ENCODE results near the gene FOXE1. TPM values are rescaled to one million over a fixed set of nuclear protein-coding genes. Genes with fewer than 3 reads are reported as not detected.

FOXE1 gene
- total RNA-seq, 1 donor from 2014 or later, result 0.45 TPM

DNA sequence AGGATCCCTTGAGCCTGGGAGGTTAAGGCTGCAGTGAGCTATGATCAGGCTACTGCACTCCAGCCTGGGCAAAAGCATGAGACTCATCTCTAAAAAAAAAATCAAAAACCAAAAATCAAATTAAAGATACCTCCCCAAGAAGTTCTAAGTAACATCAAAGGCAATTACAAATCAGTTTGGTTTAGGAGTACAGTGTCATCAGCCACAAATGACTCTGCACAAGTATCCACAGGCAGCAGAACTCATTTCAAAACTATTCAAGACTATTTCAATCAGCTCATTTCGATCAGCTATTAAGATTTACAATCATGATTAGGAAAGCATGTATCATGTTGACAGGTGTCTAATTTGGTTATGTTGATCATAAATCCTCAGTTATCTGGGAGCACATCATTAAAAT lies 50.2 kb downstream of the FOXE1 start:
- Histone ChIP-seq H4K20me1 (ENCODE audit: insufficient read depth, low read length) (peaks cover 21% of the 10 kb centered on the region), H3K27ac (ENCODE audit: low read depth, low read length) (no peak overlapping the region), H3K9ac (ENCODE audit: low read length) (no peak overlapping the region), H3K27me3 (ENCODE audit: insufficient read depth, low read length) (no peaks in the 10 kb centered on the region), H3K79me2 (ENCODE audit: insufficient read depth, low read length) (peaks cover 5% of the 10 kb centered on the region), H3K4me1 (ENCODE audit: insufficient read depth, low read length) (peaks cover 7% of the 10 kb centered on the region), H3K9me3 (ENCODE audit: insufficient read depth, low read depth, low read length) (no peaks in the 10 kb centered on the region), H3K36me3 (ENCODE audit: insufficient read depth, low read length) (no peaks in the 10 kb centered on the region), H3K4me2 (ENCODE audit: low read length) (no peak overlapping the region), H2AFZ (ENCODE audit: low read depth, low read length) (no peak overlapping the region), H3K4me3 (ENCODE audit: insufficient read depth, low read depth, low read length) (no peak overlapping the region)
- DNase-seq (ENCODE audit: low read depth) (no peak), FAIRE-seq (no peak)
- H3K27ac Mint-ChIP-seq (ENCODE audit: unreplicated experiment), result no peak overlapping the region
- peaks cover 5% of the 10 kb centered on the region for H3K4me1 Mint-ChIP-seq (ENCODE audit: low read depth, unreplicated experiment)
- H3K9me3 Mint-ChIP-seq (ENCODE audit: unreplicated experiment), result peaks cover 2% of the 10 kb centered on the region
- peaks cover 2% of the 10 kb centered on the region for H3K36me3 Mint-ChIP-seq (ENCODE audit: low read depth, unreplicated experiment)
- H3K4me3 Mint-ChIP-seq (ENCODE audit: unreplicated experiment), result no peak overlapping the region
- H3K27me3 Mint-ChIP-seq (ENCODE audit: low read depth, unreplicated experiment), result no peaks in the 10 kb centered on the region
- TF ChIP-seq, protein P1, sequence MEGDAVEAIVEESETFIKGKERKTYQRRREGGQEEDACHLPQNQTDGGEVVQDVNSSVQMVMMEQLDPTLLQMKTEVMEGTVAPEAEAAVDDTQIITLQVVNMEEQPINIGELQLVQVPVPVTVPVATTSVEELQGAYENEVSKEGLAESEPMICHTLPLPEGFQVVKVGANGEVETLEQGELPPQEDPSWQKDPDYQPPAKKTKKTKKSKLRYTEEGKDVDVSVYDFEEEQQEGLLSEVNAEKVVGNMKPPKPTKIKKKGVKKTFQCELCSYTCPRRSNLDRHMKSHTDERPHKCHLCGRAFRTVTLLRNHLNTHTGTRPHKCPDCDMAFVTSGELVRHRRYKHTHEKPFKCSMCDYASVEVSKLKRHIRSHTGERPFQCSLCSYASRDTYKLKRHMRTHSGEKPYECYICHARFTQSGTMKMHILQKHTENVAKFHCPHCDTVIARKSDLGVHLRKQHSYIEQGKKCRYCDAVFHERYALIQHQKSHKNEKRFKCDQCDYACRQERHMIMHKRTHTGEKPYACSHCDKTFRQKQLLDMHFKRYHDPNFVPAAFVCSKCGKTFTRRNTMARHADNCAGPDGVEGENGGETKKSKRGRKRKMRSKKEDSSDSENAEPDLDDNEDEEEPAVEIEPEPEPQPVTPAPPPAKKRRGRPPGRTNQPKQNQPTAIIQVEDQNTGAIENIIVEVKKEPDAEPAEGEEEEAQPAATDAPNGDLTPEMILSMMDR (IDR thresholded peaks at IDR 0.05; ENCODE audit: insufficient read depth, low read depth, low read length), result no peak
- no peak for TF ChIP-seq EZH2 (IDR thresholded peaks at IDR 0.05; ENCODE audit: insufficient read depth, low read length)

DNA sequence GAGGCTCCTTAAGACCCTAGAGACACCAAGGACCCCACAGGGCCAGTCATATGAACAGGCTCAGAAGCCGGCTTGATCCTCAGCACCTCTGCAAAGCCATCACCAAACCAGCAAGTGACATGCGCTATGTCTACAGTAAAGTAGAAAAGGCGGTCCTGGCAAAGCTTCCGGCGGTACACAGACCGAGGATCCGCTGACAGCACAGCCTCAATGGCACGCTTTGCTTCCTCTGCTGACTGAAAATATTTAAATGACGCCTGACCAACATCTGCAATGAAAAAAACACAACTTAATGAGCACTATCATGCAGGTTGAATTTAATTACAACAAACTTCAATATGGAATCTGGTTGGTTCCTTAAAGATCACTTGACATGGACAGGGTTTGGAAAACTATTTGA lies 51.7 kb downstream of the FOXE1 start:
- no peak for FAIRE-seq
- no peak overlapping the region for H3K27ac Mint-ChIP-seq (ENCODE audit: unreplicated experiment)

DNA sequence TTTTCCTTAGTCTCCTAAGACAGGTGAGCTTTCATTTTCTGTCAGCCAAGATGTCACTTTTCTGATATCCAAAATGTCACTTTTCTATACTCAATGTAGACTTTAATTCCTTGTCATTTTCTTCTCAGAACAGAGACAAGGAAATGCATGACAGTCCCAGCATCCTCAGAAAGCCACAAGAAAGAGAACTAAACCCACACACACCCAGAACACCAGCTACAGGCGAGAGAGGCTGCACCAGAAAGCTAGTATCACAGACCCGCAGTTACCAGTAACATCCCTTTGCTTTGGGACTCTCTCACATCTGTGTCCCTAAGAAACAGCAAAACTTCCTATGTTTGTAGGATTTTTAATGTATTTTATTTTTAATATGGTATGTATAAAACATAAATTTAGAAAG lies 52.2 kb downstream of the FOXE1 start:
- Mint-ChIP-seq H3K9me3 (ENCODE audit: unreplicated experiment) (peaks cover 2% of the 10 kb centered on the region), H3K4me3 (ENCODE audit: unreplicated experiment) (no peak overlapping the region), H3K27me3 (ENCODE audit: low read depth, unreplicated experiment) (no peaks in the 10 kb centered on the region), H3K36me3 (ENCODE audit: low read depth, unreplicated experiment) (no peaks in the 10 kb centered on the region), H3K27ac (ENCODE audit: unreplicated experiment) (no peak overlapping the region), H3K4me1 (ENCODE audit: low read depth, unreplicated experiment) (peaks cover 5% of the 10 kb centered on the region)
- no peak overlapping the region for H3K27ac ChIP-seq (ENCODE audit: low read depth, low read length)
- H3K9me3 ChIP-seq (ENCODE audit: insufficient read depth, low read depth, low read length), result no peaks in the 10 kb centered on the region
- FAIRE-seq (no peak), DNase-seq (ENCODE audit: low read depth) (no peak)
- H3K4me1 ChIP-seq (ENCODE audit: insufficient read depth, low read length), result peaks cover 5% of the 10 kb centered on the region
- H3K79me2 ChIP-seq (ENCODE audit: insufficient read depth, low read length), result peaks cover 5% of the 10 kb centered on the region
- peaks cover 5% of the 10 kb centered on the region for H3K36me3 ChIP-seq (ENCODE audit: insufficient read depth, low read length)
- no peak overlapping the region for H3K9ac ChIP-seq (ENCODE audit: low read length)
- H4K20me1 ChIP-seq (ENCODE audit: insufficient read depth, low read length), result peaks cover 21% of the 10 kb centered on the region
- no peak for TF ChIP-seq EZH2 (IDR thresholded peaks at IDR 0.05; ENCODE audit: insufficient read depth, low read length)
- H3K4me3 ChIP-seq (ENCODE audit: insufficient read depth, low read depth, low read length), result no peak overlapping the region
- H3K4me2 ChIP-seq (ENCODE audit: low read length), result no peak overlapping the region
- no peak overlapping the region for H2AFZ ChIP-seq (ENCODE audit: low read depth, low read length)
- no peaks in the 10 kb centered on the region for H3K27me3 ChIP-seq (ENCODE audit: insufficient read depth, low read length)

More for the DNA sequence above, 51.7 kb downstream of the FOXE1 start:
- Histone ChIP-seq H3K27me3 (ENCODE audit: insufficient read depth, low read length) (no peaks in the 10 kb centered on the region), H3K36me3 (ENCODE audit: insufficient read depth, low read length) (peaks cover under 1% of the 10 kb centered on the region), H3K9me3 (ENCODE audit: insufficient read depth, low read depth, low read length) (no peaks in the 10 kb centered on the region), H3K27ac (ENCODE audit: low read depth, low read length) (no peak overlapping the region), H3K9ac (ENCODE audit: low read length) (no peak overlapping the region), H3K79me2 (ENCODE audit: insufficient read depth, low read length) (peaks cover 5% of the 10 kb centered on the region), H2AFZ (ENCODE audit: low read depth, low read length) (no peak overlapping the region), H3K4me1 (ENCODE audit: insufficient read depth, low read length) (peaks cover 7% of the 10 kb centered on the region), H3K4me2 (ENCODE audit: low read length) (no peak overlapping the region), H3K4me3 (ENCODE audit: insufficient read depth, low read depth, low read length) (no peak overlapping the region), H4K20me1 (ENCODE audit: insufficient read depth, low read length) (peaks cover 21% of the 10 kb centered on the region)
- Mint-ChIP-seq H3K4me3 (ENCODE audit: unreplicated experiment) (no peak overlapping the region), H3K36me3 (ENCODE audit: low read depth, unreplicated experiment) (no peaks in the 10 kb centered on the region), H3K4me1 (ENCODE audit: low read depth, unreplicated experiment) (peaks cover 5% of the 10 kb centered on the region), H3K27me3 (ENCODE audit: low read depth, unreplicated experiment) (no peaks in the 10 kb centered on the region), H3K9me3 (ENCODE audit: unreplicated experiment) (peaks cover 2% of the 10 kb centered on the region)
- DNase-seq (ENCODE audit: low read depth), result no peak
- TF ChIP-seq, protein P1 (IDR thresholded peaks at IDR 0.05; ENCODE audit: insufficient read depth, low read depth, low read length), result no peak
- no peak for TF ChIP-seq EZH2 (IDR thresholded peaks at IDR 0.05; ENCODE audit: insufficient read depth, low read length)

Other genes starting within 250 kb of the FOXE1 start
- gene TSTD2, start 219.9 kb upstream of the FOXE1 start, total RNA-seq, result 18.4 and 19.4 TPM in 2 replicates
- 42.5 and 43.0 TPM in 2 replicates for gene NCBP1, start 219.4 kb upstream of the FOXE1 start, total RNA-seq
- 7.7 and 9.8 TPM in 2 replicates for gene XPA, start 155.9 kb upstream of the FOXE1 start, total RNA-seq
- gene TRMO, start 69.3 kb downstream of the FOXE1 start, total RNA-seq, result 8.5 and 8.8 TPM in 2 replicates
- not detected in 2 replicates for gene HEMGN, start 84.9 kb downstream of the FOXE1 start, total RNA-seq
- 78.3 and 98.5 TPM in 2 replicates for gene ANP32B, start 130.1 kb downstream of the FOXE1 start, total RNA-seq
- 44.4 and 44.5 TPM in 2 replicates for gene NANS, start 203.5 kb downstream of the FOXE1 start, total RNA-seq